Measurements from ENCODE around the gene HERC5.
A peak's percentile ranks its signal among the peaks of the same experiment; 100 is the strongest.
"Not testable (repeated sequence)": the region's sequence is repeated elsewhere in the genome, so short reads cannot be mapped to it uniquely, and the experiment has no call there.

Gene HERC5

DNA sequence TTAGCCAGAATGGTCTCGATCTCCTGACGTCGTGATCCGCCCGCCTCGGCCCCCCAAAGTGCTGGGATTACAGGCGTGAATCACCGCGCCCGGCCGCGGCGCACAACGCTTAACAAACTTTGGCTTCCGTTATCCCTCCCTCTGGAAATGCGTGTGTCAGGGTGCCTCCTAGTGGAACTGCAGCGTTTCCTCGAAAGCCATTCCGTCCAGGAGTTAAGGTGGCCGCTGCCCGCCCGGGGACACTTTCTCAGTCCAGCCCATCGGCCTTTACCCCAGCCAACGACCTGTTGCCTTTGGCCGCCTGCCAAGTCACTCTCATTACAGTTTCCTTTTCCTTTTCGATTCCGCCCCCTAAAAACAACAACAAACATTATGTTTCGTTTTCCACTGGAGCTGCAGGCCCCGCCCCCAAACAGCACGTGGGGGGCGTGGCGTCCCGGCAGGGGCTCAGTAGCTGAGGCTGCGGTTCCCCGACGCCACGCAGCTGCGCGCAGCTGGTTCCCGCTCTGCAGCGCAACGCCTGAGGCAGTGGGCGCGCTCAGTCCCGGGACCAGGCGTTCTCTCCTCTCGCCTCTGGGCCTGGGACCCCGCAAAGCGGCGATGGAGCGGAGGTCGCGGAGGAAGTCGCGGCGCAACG is at the start of gene HERC5:
Gene HERC5 (plus strand): TSS at position 450 of the 637 bp plus-strand sequence. CDS start 151 bp downstream, at position 601.
- DNase-seq (ENCODE audit: low read depth in 1 of 2, low spot score in 1 of 2), result peak; percentile 81 to 86

DNA sequence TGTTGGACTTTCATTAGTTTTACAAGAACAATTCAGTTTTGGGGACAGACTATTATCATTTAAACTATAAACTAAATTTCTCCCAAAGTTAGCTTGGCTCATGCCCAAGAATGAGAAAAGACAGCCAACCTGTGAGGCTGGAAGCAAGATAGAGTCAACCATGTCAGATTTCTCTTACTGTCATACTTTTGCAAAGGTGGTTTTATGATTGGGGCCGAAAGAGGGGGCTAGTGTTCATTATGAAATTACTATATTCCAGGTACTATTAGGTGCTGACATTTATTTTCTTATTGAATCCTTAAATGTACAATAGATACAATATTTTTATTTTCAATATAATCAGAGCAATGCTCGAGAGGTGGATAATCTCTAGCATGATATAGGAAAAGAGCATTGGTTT is 47.7 kb upstream of the HERC5 start:
- no peak for DNase-seq (ENCODE audit: low read depth in 1 of 2, low spot score in 1 of 2)

DNA sequence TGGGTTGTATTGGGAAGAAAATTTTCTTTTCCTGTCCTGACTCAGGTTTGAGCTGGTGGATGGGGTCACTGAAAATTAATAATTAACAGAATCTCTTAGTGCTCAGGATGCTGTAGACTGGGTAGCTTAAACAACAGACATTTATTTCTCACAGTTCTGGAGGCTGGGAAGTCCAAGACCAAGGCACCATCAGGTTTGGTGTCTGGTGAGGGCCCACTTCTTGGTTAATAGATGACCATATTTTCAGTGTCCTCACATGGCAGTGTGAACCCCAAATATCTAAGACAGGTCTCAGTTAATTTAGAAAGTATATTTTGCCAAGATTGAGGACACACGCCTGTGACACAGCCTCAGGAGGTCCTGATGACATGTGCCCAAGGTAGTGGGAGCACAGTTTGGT is 47.1 kb upstream of the HERC5 start:
- no peak for DNase-seq (ENCODE audit: low read depth in 1 of 2, low spot score in 1 of 2)

DNA sequence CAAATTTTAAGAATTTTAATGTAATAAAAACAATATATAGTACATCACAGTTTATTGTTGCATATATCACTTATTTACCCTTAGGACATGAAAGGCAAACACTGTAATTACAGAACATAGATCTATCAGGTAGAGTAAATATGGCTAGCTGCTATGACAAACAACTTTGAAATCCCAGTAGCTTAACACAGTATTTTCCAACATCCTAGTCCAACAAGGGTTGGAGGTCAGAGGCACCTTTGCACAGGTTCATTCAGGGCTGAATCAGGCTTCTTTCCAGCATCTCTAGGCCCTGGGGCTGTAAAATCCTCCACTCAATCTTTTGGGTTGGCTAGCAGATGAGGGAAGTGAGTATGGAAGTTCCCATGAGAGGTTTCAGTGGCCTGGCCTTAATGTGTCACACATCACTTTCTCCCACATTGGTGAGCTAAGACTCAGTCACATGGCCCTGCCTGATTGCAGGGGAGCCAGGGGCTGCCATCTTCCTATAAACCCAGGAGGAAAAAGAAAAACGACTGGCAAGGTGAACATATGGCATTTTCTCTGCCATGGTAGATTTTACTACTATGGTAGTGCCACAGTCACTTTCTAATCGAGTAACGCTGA is 45.3 kb upstream of the HERC5 start:
- no peak for DNase-seq (ENCODE audit: low read depth in 1 of 2, low spot score in 1 of 2)

DNA sequence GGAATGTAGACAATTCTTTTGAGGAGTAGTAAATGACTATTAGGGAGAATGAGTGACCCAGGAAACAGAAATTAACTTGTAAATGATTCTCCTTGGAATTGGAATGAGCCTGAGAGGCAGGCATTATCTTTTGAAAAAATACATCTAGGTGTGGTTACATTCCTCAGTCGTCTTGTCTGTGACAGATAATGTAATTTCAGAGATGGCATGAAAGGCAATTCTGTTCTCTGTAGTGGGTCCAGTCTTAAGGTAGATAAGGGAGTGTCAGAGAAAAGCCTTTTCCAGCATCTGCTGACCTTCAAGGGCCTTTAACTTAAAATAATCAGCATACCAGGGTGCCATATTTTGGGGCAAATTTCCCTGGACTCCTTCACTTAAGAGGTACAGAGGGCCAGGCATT is 43.1 kb upstream of the HERC5 start:
- DNase-seq (ENCODE audit: low read depth in 1 of 2, low spot score in 1 of 2), result no peak

DNA sequence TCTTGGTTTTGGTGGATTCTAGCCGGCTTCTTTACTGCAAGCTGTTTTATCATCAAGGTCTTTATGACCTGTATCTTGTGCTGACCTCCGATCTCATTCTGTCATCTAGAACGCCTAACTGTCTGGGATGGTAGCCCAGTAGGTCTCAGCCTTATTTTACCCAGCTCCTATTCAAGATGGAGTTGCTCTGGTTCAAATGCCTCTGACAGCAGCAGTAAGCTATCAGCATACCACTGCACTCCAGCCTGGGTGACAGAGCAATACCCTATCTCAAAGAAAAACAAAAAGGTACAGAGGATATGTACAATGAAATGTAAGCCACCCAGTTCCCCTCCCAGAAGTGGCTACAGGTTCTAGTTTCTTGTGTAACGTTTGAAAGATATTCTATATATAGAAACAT is 42.2 kb upstream of the HERC5 start:
- no peak for DNase-seq (ENCODE audit: low read depth in 1 of 2, low spot score in 1 of 2)

DNA sequence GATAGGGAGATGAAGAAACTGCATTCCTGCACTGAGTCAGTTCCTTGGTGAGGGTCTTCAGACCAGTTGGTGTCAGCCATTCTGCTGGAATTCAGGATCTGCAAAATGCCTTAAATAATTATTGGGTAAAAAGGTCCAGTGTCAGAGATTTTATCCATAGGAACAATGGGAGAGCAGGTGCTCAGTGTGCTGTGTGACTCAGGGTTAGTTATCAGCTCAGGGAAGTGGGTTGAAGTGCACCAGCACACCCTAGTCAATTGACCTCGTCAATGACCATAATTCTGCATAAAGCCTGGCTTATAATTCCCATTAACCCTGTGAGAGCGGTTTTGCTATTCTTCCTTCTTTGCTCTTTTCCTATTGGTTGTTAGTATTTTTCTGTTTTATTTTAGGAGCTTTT is 40.9 kb upstream of the HERC5 start:
- no peak for DNase-seq (ENCODE audit: low read depth in 1 of 2, low spot score in 1 of 2)

DNA sequence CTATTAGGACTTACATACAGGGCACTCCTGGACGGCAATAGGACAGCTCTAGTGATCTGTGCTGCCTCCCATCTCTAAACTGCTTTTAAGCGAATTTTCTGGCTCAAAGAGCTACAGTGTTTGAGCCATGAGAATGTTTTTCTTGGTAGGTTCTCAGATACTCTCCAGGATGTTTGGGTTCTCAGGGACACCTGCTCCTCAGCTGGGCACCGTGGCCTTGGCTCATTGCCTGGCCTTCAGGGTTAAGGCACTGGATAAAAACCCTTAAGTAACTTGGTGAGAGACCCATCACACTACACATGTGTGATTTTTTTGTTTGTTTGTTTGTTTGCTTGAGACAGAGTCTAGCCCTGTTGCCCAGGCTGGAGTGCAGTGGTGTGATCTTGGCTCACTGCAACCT is 38.5 kb upstream of the HERC5 start:
- no peak for DNase-seq (ENCODE audit: low read depth in 1 of 2, low spot score in 1 of 2)

DNA sequence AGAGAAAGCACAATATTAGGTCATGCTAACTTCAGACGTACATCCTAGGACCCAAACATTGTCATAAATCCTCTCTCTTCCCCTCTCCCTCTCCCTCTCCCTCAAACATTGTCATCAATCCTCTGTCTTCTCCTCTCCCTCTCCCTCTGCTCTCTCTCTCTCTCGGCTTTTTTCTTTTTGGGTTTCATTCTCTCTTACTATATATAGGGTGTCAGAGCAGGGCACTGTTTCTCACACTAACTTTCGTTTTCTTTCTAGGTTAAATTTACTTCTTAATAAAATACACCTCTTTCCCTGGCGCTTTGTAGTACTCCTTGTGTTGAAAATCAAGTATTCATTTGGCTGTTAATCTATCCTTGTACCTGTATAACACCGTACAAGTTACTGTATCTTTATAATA is 37.0 kb upstream of the HERC5 start:
- no peak for DNase-seq (ENCODE audit: low read depth in 1 of 2, low spot score in 1 of 2)

DNA sequence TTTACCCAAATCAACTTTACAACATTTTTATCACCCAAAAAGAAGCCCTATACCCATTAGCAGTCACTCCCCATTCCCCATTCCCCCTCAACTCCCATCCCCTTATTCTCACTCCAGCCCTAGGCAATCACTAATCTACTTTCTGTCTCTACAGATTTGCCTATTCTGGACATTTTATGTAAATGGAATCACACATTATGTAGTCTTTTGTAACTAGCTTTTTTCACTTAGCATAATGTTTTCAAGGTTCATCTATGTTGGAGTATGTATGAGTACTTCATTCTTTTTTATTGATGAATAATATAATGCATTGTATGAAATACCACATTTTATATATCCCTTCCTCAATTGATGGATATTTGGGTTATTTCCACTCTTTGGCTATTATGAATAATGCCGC is 36.1 kb upstream of the HERC5 start:
- no peak for DNase-seq (ENCODE audit: low read depth in 1 of 2, low spot score in 1 of 2)

DNA sequence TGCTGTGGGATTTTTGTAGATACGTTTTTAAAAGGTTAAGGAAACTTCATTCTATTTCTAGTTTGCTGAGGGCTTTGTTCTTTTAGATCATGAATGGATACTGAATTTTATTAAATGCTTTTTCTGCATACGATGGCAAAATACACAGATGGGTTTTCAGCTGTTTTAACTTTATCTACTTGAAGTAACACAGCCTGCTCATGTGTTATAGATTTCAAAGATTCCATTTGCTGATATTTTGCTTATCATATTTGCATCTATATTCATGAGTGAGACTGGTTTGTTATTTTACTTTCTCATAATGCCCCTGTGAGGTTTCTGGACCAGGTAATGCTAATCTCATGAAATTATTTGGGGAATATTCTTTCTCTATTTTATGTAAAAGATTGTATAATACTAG is 34.5 kb upstream of the HERC5 start:
- DNase-seq (ENCODE audit: low read depth in 1 of 2, low spot score in 1 of 2), result no peak

DNA sequence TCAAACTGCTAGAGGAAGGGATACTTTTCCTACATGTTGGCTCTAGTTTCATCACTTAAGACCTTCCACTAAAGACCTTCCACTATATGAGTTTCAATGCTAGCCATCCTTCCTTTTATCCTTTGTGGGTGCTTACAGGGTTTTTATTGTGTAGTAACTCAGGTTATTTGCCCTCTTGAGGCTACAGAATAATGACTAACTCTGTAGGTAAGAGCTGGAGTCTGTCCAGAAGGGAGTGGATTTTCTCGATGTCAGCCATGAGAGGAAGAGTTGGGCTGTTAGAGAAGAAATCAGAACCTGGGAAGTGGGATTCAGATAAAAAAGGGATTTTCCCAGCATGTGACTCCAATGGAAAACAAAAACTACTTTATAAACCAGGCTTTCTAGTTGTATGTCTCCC is 27.5 kb upstream of the HERC5 start:
- no peak for DNase-seq (ENCODE audit: low read depth in 1 of 2, low spot score in 1 of 2)

DNA sequence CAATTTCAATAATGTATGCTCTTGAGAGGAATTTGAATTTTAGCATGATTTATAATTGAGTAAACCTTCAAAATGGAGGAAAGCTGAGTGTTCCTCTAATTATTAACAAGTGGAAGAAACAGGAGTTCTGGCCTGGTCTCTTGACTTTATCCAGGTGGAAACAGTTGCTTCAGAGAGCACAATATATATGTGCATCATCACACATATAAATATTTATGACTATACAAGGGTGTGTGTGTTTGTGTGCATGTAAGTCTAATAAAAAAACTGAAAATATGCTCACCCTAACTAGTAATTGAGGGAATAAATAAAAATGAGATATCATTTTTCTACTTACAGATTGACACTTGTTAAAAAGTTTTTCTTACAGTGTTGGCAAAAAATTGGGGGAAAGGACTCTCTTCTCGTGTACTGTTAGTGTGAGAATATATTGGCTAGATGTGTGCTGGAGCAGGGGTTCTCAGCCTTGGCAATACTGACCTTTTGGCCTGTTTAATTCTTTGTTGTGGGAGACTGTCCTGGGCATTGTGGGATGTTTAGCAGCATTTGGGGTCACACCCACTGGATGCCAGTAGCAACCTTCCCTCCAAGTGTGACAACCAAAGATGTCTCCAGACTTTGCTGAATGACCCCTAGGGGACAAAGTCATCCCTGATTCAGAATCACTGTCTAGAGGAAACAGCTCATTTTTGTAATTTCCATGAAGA is 20.8 kb upstream of the HERC5 start:
- no peak for DNase-seq (ENCODE audit: low read depth in 1 of 2, low spot score in 1 of 2)

DNA sequence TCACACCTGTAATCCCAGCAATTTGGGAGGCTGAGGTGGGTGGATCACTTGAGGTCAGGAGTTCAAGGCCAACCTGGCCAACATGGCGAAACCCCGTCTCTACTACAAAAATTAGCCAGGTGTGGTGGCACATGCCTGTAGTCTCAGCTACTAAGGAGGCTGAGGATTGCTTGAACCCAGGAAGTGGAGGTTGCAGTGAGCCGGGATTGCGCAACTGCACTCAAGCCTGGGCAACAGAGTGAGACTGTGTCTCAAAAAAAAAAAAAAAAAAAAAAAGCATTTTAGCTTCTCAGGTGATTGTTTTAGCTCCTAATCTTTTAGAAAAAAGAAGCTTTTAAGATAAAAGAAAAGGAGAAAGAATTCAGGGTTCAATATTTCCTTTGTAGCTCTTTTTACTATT is 19.0 kb upstream of the HERC5 start:
- DNase-seq (ENCODE audit: low read depth in 1 of 2, low spot score in 1 of 2), result not testable (repeated sequence)

DNA sequence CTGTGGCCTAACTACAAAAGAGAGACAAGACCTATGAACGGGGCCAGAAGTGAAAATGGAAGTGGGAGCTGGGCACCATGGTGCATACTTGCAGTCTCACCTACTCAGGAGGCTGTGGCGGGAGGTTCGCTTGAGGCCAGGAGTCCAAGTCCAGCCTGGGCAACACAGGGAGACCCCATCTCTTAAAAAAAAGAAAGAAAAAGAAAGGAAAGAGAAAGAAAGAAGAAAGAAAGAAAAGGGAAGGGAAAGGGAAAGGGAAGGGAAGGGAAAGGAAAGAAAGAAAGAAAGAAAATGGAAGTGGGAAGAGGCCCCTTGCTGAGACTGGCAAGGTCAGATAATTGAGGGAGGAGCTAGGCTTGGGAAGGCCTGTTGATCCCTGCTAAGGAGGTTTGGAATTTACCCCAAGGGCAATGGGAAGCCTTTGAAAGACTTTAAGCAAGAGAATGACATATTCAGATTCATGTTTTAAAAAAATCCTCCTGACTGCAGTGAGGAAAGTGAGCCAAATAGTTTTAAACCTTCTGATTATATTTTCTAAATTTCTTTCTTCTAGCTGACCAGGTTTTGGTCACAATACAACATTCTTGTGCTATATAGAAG is 17.7 kb upstream of the HERC5 start:
- DNase-seq (ENCODE audit: low read depth in 1 of 2, low spot score in 1 of 2), result no peak

DNA sequence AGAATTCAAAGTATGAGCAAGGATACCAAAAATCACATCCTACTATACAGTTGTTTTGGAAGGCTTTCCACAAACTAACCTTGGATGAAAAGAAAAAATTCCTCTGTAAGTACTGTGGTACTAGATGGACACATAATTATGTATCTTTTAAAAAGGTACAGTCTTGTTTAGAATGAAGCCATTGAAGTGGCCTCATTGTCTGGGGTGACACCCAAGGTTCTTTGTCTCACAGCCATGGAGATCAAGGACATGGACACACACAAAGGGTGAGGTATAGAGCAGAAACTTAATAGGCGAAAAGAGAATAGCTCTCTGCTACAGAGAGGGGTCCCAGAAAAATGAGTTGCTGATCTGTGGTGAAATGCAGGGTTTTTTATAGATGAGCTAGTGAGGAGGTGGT is 16.8 kb upstream of the HERC5 start:
- DNase-seq (ENCODE audit: low read depth in 1 of 2, low spot score in 1 of 2), result no peak

DNA sequence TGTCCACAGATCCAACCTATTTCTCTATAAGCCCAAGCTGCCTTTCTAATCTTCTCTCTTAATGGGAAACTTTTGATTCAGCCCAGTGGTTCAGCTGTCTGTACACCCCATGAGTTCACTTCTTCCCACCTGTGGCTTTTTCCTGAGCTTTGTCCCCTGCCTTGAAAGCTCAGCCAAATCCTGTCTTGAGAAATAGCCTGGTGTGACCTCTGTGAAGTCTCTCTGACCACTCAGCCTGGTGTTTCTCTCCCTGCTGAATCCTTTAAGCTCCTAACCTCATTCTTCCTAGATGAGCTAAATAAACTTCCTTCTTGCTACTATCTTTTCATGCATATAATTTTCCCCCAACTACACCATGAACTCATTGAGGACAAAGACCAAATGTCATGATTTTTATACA is 15.2 kb upstream of the HERC5 start:
- no peak for DNase-seq (ENCODE audit: low read depth in 1 of 2, low spot score in 1 of 2)

DNA sequence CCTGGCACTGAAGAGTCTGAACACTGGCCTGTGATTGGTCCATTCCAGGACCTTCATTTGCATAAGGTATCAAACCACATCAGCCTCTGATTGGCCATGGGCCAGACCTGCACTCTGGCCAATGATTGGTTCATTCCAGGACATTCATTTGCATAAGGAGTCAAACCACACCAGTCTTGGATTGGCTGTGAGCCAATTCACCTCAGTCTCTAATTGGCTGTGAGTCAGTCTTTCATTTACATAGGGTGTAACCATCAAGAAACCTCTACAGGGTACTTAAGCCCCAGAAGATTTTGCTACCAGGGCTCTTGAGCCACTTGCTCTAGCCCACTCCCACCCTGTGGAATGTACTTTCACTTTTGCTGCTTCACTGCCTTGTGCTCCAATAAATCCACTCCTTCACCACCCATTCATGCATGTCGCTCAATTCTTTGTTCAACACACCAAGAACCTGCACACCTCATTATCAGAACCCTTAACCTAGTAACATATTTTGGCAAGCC is 14.2 kb upstream of the HERC5 start:
- no peak for DNase-seq (ENCODE audit: low read depth in 1 of 2, low spot score in 1 of 2)

DNA sequence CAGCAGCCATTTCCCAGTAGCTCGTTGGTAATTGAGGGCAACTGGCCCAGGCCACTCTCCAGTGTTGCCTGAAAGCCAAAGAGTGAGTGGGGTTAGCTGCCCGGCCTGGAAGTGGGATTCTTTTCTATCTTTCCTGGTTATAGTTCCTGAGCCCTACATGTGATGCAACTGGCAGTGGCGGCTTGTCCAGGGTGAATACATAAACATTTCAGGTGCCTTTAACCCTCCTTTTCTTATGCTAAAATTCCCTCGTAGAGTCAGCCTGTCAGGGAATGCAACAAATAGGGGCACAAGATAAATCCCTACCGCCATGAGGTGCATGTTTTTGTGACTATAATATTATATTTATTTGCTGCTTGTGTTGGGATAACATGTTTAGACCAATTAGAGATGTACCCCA is 13.4 kb upstream of the HERC5 start:
- DNase-seq (ENCODE audit: low read depth in 1 of 2, low spot score in 1 of 2), result no peak

DNA sequence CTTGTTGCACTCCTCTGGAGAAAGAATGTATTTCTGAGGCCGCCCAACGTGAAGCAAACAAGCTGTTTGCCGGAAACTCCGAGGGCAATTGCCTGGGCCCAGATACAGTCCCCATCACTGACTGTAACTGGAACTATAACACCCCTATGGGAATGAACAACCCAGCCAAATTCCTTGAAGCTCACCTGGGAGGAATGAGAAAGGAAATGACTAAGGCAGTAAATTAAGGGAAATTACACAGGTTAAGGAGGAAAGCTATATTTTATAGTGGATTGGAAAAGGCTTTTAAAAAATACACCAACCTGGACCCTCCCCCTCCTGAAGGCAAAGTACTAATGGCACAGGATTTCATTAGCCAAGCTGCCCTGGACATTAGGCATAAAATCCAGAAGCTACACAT is 11.7 kb upstream of the HERC5 start:
- no peak for DNase-seq (ENCODE audit: low read depth in 1 of 2, low spot score in 1 of 2)

DNA sequence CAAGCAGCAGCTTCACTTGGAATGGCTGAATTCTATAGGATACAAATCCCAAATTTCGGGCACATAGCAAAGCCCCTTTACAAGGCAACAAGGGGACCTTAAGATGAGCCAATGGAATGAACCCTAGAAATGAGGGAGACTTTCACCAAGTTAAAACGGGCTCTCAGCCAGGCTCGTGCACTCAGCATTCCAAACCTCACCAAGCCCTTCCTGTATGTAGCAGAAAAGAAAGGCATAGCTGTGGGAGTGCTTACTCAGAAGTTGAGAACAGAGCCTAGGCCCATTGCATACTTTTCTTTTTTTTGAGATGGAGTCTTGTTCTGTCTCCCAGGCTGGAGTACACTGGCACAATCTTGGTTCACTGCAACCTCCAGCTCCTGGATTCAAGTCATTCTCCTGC is 10.8 kb upstream of the HERC5 start:
- no peak for DNase-seq (ENCODE audit: low read depth in 1 of 2, low spot score in 1 of 2)

Data from activated T-helper 1 cell treated with anti-CD3 and anti-CD28 coated beads, Interleukin-2, amount 50 U/mL, for 16 hours (primary cell).